Mesenteric fat pad (tissue), 1 donor: ENCODE results near the gene NECTIN1. TPM values are rescaled to one million over a fixed set of nuclear protein-coding genes. Genes with fewer than 3 reads are reported as not detected.

Experiments
- DNase-seq: peaks from one replicate; pipeline ENCODE4 v3.0.0-alpha.2; 2020; ENCODE audit warnings: low spot score
- total RNA-seq: library from RNA; stranded (reverse); fragmentation: NEBNext Ultra II Directional; extraction: Animal tissue kit (Norgen Biotek cat#: 25700); gene quantifications from one replicate; pipeline ENCODE4 v1.2.1, GENCODE V29; 2021
- donor health status: DM: yes; HTN: yes; CAD: no.

The NECTIN1 gene
- total RNA-seq, 1 donor from 2014 or later = 11.2 TPM

GRCh38 chr11:119593346-119593745 is 135.7 kb downstream of the NECTIN1 start:
- no peak for DNase-seq

GRCh38 chr11:119592642-119593041 is 136.4 kb downstream of the NECTIN1 start:
- DNase-seq = no peak

- DNase-seq = no peak
Measured at GRCh38 chr11:119591836-119592310, 137.1 kb downstream of the NECTIN1 start.

- no peak for DNase-seq
Measured at GRCh38 chr11:119590651-119591351, 138.2 kb downstream of the NECTIN1 start.

GRCh38 chr11:119589001-119589400 is 140.0 kb downstream of the NECTIN1 start:
- DNase-seq = no peak
